HG03097 (cell line): ENCODE measurements around the gene DGKB.
"Not testable (repeated sequence)": the region's sequence is repeated elsewhere in the genome, so short reads cannot be mapped to it uniquely, and the experiment has no call there.

Source experiments
- ATAC-seq: cut with Tn5 transposase; IDR thresholded peaks from one replicate; pipeline ENCODE4 v1.9.1; 2021; ENCODE audit not compliant: unreplicated experiment, low FRiP score

DGKB gene

GRCh38 chr7:14332155-14332554, 570.4 kb downstream of the DGKB start:
- ATAC-seq: no peak

GRCh38 chr7:14324767-14325166, 577.8 kb downstream of the DGKB start:
- no peak for ATAC-seq

GRCh38 chr7:14322724-14323123, 579.8 kb downstream of the DGKB start:
- no peak for ATAC-seq

- ATAC-seq: no peak
These were observed 580.6 kb downstream of the DGKB start for GRCh38 chr7:14321947-14322346.

GRCh38 chr7:14309432-14309831, 593.1 kb downstream of the DGKB start:
- no peak for ATAC-seq

GRCh38 chr7:14305233-14305866, 597.2 kb downstream of the DGKB start:
- no peak for ATAC-seq

- no peak for ATAC-seq
These were observed 599.0 kb downstream of the DGKB start for GRCh38 chr7:14303536-14303935.

GRCh38 chr7:14294637-14295036, 607.9 kb downstream of the DGKB start:
- ATAC-seq: no peak

GRCh38 chr7:14293434-14293833, 609.1 kb downstream of the DGKB start:
- ATAC-seq: no peak

- no peak for ATAC-seq
These were observed 609.8 kb downstream of the DGKB start for GRCh38 chr7:14292737-14293136.

GRCh38 chr7:14289957-14290356, 612.6 kb downstream of the DGKB start:
- ATAC-seq: no peak

- no peak for ATAC-seq
These were observed 613.9 kb downstream of the DGKB start for GRCh38 chr7:14288701-14289100.

GRCh38 chr7:14287398-14287797, 615.2 kb downstream of the DGKB start:
- no peak for ATAC-seq

GRCh38 chr7:14286036-14286435, 616.5 kb downstream of the DGKB start:
- no peak for ATAC-seq

GRCh38 chr7:14279065-14279871, 623.3 kb downstream of the DGKB start:
- ATAC-seq: not testable (repeated sequence)

GRCh38 chr7:14275356-14275755, 627.2 kb downstream of the DGKB start:
- no peak for ATAC-seq

- ATAC-seq: no peak
These were observed 631.1 kb downstream of the DGKB start for GRCh38 chr7:14271441-14271840.

GRCh38 chr7:14270099-14270498, 632.5 kb downstream of the DGKB start:
- ATAC-seq: no peak

GRCh38 chr7:14260011-14260410, 642.5 kb downstream of the DGKB start:
- ATAC-seq: no peak

- ATAC-seq: no peak
These were observed 643.7 kb downstream of the DGKB start for GRCh38 chr7:14258861-14259260.

- ATAC-seq: no peak
These were observed 644.1 kb downstream of the DGKB start for GRCh38 chr7:14258441-14258840.

- ATAC-seq: no peak
These were observed 650.1 kb downstream of the DGKB start for GRCh38 chr7:14252458-14252857.
